ENCODE measurements around the gene LCE1C. TPM values are rescaled to one million over a fixed set of nuclear protein-coding genes. Genes with fewer than 3 reads are reported as not detected.

Gene LCE1C
- total and polyA plus RNA-seq, 10 donors: not detected

DNA sequence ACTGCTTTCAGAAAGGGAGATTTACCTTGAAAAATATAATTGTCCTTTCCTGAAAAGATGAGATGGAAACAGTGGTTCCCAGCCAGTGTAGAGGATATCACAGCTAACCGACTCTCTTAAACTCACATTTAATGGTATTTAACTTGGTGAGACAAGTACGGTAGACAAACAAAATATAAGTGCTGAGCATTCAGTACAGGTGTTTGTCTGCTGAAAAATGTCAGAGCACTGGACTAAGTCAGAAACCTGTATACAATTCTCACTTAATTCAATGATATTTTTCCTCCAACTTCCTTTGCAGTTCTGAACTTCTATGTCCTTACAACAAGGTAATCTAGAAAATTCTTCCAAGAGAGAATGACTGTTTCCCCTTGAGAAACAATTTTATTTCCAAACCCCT lies 5.2 kb upstream of the LCE1C start, which contains the start of gene LCE1B:
LCE1B (plus strand) TSS at position 301 of the 400 bp plus-strand sequence. CDS start 476 bp downstream, outside the sequence.
- peaks cover 0 to 7% (median 0%) of the 10 kb centered on the region in 8 donors for H3K9me3 ChIP-seq
- WGBS, 5 donors: 67 to 93% (median 88%) methylated on average over 2 of the region's 2 CpGs
- no peaks in the 10 kb centered on the region for H3K4me1 ChIP-seq
- TF ChIP-seq POLR2A (IDR thresholded peaks at IDR 0.05) (no peak), POLR2AphosphoS5 (IDR thresholded peaks at IDR 0.05) (no peak)
- TF ChIP-seq, protein P1, sequence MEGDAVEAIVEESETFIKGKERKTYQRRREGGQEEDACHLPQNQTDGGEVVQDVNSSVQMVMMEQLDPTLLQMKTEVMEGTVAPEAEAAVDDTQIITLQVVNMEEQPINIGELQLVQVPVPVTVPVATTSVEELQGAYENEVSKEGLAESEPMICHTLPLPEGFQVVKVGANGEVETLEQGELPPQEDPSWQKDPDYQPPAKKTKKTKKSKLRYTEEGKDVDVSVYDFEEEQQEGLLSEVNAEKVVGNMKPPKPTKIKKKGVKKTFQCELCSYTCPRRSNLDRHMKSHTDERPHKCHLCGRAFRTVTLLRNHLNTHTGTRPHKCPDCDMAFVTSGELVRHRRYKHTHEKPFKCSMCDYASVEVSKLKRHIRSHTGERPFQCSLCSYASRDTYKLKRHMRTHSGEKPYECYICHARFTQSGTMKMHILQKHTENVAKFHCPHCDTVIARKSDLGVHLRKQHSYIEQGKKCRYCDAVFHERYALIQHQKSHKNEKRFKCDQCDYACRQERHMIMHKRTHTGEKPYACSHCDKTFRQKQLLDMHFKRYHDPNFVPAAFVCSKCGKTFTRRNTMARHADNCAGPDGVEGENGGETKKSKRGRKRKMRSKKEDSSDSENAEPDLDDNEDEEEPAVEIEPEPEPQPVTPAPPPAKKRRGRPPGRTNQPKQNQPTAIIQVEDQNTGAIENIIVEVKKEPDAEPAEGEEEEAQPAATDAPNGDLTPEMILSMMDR (IDR thresholded peaks at IDR 0.05 in 8 of 11, conservative IDR thresholded peaks at IDR 0.05 in 3 of 11): no peak
- H3K36me3 ChIP-seq: no peaks in the 10 kb centered on the region
- no peak within 1 kb of the TSS for H3K27ac ChIP-seq
- no peak within 1 kb of the TSS for H3K4me3 ChIP-seq
- H3K27me3 ChIP-seq (replicated peaks in 1 of 7): peaks cover 0 to 19% (median 0%) of the 10 kb centered on the region in 7 donors
- intact Hi-C loops (cut with DNase I; ENCODE audit: low total_unique reads): no loop called here
- DNase-seq: no peak

GRCh38 chr1:152811050-152811449 lies 4.6 kb upstream of the LCE1C start:
- Histone ChIP-seq H3K27ac (no peak overlapping the region), H3K9me3 (peaks cover 0 to 7% (median 0%) of the 10 kb centered on the region in 8 donors), H3K4me1 (no peaks in the 10 kb centered on the region), H3K36me3 (no peaks in the 10 kb centered on the region), H3K4me3 (no peak overlapping the region), H3K27me3 (replicated peaks in 1 of 7) (peaks cover 0 to 24% (median 0%) of the 10 kb centered on the region in 7 donors)
- intact Hi-C loops (cut with DNase I; ENCODE audit: low total_unique reads): no loop called here
- no peak for DNase-seq
- TF ChIP-seq, protein P1 (IDR thresholded peaks at IDR 0.05 in 8 of 11, conservative IDR thresholded peaks at IDR 0.05 in 3 of 11): no peak
- TF ChIP-seq POLR2A (IDR thresholded peaks at IDR 0.05): no peak
- TF ChIP-seq POLR2AphosphoS5 (IDR thresholded peaks at IDR 0.05): no peak
- 63 to 81% (median 75%) methylated on average over 2 of the region's 2 CpGs for WGBS, 5 donors

GRCh38 chr1:152801333-152801732 lies 5.1 kb downstream of the LCE1C start:
- no peaks in the 10 kb centered on the region for H3K4me1 ChIP-seq
- no peak overlapping the region for H3K27ac ChIP-seq
- H3K27me3 ChIP-seq (replicated peaks in 1 of 7): peaks cover 0 to 25% (median 0%) of the 10 kb centered on the region in 7 donors
- intact Hi-C loops (cut with DNase I; ENCODE audit: low total_unique reads): no loop called here
- WGBS, 5 donors: 57 to 71% (median 59%) methylated on average over 1 of the region's 1 CpG
- DNase-seq: no peak
- H3K4me3 ChIP-seq: no peak overlapping the region
- no peaks in the 10 kb centered on the region for H3K36me3 ChIP-seq
- TF ChIP-seq POLR2A (IDR thresholded peaks at IDR 0.05) (no peak), POLR2AphosphoS5 (IDR thresholded peaks at IDR 0.05) (no peak)
- TF ChIP-seq, protein P1 (IDR thresholded peaks at IDR 0.05 in 8 of 11, conservative IDR thresholded peaks at IDR 0.05 in 3 of 11): no peak
- no peaks in the 10 kb centered on the region for H3K9me3 ChIP-seq

DNA sequence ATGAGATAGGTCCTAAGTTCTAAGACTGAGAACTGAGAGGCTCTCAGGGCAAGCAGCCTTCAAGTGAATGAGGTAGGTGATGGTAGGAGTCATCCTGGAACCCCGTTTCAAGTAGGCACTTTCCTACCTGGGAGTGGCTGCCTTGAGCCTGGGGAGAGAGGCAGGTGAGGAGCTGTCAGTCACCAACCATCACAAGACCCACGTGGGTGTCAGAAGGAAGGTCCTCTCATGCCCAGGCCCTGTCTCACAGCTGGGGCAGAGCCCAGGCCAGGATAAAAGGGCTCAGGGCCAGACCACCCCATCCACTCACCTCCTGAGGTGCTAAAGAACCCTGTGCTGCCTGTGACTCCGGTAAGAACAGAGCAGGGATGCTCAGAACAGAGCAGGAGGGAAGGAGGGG lies 10.0 kb downstream of the LCE1C start, which contains the start of gene LCE1D:
LCE1D (plus strand) TSS at position 301 of the 400 bp plus-strand sequence. CDS start 1,074 bp downstream, outside the sequence.
- WGBS, 5 donors: 43 to 67% (median 47%) methylated on average over 3 of the region's 3 CpGs
- H3K36me3 ChIP-seq: no peaks in the 10 kb centered on the region

More for the DNA sequence above, 10.0 kb downstream of the LCE1C start, which contains the start of gene LCE1D:
- DNase-seq: no peak
- Histone ChIP-seq H3K27me3 (replicated peaks in 1 of 7) (peaks cover 0 to 10% (median 0%) of the 10 kb centered on the region in 7 donors), H3K4me3 (no peak within 1 kb of the TSS), H3K27ac (no peak within 1 kb of the TSS), H3K9me3 (no peaks in the 10 kb centered on the region), H3K4me1 (no peaks in the 10 kb centered on the region)
- no peak for TF ChIP-seq POLR2A (IDR thresholded peaks at IDR 0.05)
- no peak for TF ChIP-seq POLR2AphosphoS5 (IDR thresholded peaks at IDR 0.05)
- TF ChIP-seq, protein P1 (IDR thresholded peaks at IDR 0.05 in 8 of 11, conservative IDR thresholded peaks at IDR 0.05 in 3 of 11): no peak
- intact Hi-C loops (cut with DNase I; ENCODE audit: low total_unique reads): no loop called here

Measured in spleen (tissue), 11 donors.